CD4-positive, alpha-beta T cell treated with Interferon alpha-2 for 1 hour (primary cell): ENCODE results near the gene LSR.

Source experiments
- DNase-seq, 2 donors: peaks; one replicate each; pipeline ENCODE4 v3.0.0-alpha.2; 2020 to 2022

The LSR gene

GRCh38 chr19:35249146-35249847, 495 bp downstream of the LSR start:
- DNase-seq = no peak

GRCh38 chr19:35249848-35250711, 1.3 kb downstream of the LSR start:
- DNase-seq = no peak

DNA sequence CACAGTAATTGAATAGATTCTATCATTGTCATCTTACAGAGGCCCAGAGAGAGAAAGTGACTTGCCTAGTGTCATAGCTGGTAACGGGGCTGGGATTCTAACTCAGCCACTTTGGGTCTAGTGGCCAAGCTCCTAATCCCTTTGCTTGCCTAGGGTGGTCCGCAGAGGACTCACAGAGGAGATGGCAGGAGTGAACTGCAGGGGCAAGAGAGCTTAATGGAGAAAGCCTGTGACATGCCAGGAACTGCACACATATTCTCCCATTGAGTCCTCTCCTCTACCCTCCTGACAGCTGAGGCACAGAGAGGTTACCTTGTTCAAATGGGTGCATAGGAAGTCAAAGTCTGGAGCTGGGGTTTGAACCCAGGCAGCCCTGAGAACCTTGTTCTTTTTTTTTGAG, 2.7 kb downstream of the LSR start:
- DNase-seq = no peak

GRCh38 chr19:35253316-35254286, 4.8 kb downstream of the LSR start:
- no peak for DNase-seq

- no peak for DNase-seq
Observed at GRCh38 chr19:35254341-35255297, 5.8 kb downstream of the LSR start.

- no peak for DNase-seq
Observed at GRCh38 chr19:35256566-35256965, 7.8 kb downstream of the LSR start.

DNA sequence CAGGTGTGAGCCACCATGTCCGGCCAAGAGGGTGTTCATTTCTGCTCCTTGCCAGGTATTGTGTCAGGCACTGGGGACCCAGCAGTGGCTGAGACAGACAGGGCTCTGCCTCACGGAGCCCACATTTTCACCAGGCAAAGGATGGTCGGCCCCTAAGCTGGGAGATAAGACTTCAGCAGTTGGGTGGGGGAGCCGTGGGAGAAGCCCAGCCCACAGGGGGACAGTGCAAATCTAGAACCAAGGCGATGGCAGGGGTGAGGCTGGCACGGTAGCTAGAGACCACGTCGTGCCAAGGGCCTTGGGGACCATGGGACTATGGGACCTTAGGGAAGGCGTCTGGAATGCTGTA, 8.3 kb downstream of the LSR start:
- DNase-seq = no peak

DNA sequence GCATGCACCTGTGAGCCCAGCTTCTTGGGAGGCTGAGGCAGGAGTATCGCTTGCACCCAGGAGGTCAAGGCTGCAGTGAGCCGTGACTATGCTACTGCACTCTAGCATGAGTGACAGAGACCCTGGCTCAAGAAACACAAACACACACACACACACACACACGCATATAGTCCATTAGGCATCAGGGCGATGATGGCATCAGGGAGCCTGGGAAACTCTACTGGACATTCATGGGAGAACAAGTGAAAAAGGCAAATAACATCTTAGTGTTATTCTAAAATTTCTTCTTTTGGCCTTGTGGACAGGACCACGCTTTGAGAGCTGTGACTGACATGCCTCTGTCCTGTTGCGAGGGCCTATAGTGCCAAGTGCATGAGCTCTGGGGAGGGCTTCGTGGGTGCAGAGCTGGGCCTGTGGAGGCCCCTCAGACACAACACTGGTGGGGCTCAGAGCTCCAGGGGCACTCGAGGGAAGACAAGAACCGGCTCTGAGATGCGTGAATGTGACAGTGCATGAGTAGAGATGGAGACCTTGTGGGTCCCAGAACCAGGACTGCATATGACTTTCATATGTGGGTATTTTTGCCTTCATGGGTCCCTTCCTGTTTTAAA, 12.0 kb downstream of the LSR start:
- DNase-seq = no peak

DNA sequence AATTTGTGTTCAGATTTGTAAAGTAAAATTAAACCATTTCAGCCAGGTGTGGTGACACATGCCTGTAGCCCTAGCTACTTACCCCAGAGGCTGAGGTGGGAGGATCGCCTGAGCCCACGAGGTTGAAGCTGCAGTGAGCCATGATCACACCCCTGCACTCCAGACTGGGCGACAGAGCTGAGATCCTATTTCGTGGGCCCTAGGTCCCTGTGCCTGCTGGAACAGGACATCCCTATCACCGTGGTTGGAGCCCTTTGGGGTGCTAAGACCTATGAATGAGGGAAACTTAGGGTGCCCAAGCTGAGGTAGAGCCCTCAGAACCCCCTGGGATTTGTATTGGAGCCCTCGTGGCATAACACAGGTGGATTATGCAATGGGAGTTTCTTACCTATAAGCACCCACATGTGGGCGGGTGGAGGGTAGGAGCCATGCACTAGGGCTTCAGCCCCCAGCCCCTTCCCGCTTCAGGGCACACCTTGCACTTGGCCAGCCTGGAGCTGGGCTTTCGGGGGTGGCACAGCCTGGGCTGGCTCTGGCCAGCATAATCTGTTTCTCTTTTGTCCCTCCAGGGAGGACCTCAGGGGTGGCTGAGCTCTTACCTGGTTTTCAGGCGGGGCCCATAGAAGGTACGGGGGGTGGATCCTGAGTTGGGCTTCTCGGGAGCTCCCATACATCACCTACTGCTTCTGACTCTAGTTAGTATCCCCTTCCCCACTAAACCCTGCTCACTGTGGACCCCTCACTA, 12.7 kb downstream of the LSR start:
- DNase-seq = no peak

DNA sequence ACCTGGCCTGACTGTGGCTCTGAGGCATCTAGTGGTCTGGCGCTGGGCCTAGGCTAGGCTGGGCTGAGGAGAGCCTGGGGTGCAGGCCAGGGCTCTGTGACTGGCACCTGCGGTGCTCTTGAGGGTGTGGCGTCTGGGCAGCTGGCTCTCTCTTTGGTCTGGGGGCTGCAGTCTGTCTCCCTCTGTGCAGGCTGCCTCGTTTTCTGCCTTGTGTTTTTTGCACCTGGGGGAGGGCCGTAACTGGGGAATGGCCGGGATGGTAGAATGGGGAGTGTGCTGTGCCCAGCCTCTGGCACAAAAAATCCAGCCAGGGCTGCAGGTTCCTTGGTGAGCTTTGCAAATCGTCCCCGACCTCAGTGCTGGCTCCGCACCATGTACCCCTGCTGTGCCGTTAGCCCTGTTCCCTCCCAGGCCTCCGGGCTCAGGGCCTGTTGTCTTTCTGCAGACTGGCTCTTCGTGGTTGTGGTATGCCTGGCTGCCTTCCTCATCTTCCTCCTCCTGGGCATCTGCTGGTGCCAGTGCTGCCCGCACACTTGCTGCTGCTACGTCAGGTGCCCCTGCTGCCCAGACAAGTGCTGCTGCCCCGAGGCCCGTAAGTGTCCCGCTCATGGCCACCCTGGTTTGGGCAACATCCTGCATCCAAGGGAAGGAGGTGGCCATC, 13.4 kb downstream of the LSR start:
- no peak for DNase-seq

- DNase-seq = no peak
Observed at GRCh38 chr19:35264268-35265125, 15.7 kb downstream of the LSR start.

GRCh38 chr19:35265126-35265899, 16.5 kb downstream of the LSR start:
- DNase-seq = no peak

GRCh38 chr19:35265900-35266519, 17.2 kb downstream of the LSR start:
- no peak for DNase-seq

DNA sequence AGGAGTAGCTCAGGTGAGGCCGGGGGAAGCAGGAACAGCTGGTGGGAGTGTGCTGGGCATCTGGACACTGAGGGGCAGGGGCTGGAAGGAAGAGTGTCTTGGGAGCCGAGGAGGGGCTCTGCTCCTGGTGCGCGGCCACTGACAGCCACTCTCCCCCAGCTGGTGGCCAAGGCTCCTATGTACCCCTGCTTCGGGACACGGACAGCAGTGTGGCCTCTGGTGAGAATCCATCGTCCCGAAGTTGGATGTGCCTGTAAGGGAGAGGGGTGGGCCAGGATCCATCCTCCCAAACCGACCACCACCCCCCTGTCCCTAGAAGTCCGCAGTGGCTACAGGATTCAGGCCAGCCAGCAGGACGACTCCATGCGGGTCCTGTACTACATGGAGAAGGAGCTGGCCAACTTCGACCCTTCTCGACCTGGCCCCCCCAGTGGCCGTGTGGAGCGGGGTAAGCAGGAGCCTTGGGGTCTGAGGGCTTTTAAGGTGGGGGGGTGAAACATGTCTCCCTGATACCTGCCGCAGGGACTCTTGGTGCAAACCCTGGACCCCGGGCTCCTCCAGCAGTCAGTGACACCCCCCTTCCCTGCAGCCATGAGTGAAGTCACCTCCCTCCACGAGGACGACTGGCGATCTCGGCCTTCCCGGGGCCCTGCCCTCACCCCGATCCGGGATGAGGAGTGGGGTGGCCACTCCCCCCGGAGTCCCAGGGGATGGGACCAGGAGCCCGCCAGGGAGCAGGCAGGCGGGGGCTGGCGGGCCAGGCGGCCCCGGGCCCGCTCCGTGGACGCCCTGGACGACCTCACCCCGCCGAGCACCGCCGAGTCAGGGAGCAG, 17.9 kb downstream of the LSR start:
- no peak for DNase-seq

DNA sequence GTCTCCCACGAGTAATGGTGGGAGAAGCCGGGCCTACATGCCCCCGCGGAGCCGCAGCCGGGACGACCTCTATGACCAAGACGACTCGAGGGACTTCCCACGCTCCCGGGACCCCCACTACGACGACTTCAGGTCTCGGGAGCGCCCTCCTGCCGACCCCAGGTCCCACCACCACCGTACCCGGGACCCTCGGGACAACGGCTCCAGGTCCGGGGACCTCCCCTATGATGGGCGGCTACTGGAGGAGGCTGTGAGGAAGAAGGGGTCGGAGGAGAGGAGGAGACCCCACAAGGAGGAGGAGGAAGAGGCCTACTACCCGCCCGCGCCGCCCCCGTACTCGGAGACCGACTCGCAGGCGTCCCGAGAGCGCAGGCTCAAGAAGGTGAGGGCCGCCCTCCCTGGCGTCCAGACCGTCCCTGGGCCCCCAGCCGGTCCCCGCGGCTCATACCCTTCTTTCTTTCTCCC, 18.6 kb downstream of the LSR start:
- DNase-seq = peak in 1 of 2 donors; percentile 30

DNA sequence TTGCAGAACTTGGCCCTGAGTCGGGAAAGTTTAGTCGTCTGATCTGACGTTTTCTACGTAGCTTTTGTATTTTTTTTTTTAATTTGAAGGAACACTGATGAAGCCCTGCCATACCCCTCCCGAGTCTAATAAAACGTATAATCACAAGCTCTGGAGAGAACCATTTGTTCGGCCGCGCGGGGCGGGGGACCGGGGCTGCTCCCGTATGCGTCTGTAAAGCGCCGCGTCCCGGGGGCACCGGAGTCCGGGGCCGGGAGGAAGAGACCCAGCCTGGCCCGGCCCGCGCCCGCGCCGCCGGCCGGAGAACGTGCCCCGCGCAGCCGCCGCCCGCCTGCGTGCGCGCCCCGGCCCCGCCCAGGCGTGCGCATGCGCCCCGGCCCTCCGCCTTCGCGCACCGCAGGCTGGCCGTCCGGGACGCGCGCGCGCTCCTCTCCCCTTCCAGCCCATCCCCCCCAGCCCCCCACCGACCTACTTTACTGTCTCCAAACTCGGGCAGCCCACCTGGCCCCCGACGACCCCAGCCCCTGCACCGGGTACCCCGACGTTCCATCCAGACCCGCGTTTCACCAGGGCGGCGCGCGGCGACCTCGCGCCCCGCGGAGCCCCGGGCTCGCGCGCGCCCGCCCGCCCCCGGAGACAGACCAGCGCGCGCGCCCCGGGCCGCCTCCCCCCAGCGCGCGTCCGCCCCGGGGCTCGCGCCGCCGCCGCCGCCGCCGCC, 19.2 kb downstream of the LSR start:
- peak; percentile 75 to 81 for DNase-seq
